ENCODE data around the gene FBN3. TPM values are rescaled to one million over a fixed set of nuclear protein-coding genes. Genes with fewer than 3 reads are reported as not detected.

FBN3 gene
- total RNA-seq, 1 donor from 2014 or later, result not detected

DNA sequence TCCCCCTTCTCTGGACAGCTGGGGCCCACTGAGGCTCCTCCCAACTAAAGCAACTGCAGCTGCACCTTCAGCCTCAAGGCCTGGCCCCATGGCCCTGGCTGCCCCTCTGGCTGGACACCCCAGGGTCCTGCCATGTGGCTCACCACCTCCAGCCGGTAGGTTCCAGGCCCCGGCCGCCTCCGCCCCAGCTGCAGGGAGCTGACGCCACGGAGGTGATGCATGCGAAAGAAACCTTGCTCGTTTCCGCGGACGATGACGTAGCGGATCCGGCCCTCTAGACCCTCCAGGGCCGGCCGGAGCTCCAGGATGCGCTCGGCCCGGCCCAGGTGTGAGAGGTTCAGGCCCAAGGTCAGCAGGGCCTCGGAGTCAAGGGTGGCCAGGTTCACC is 83.5 kb downstream of the FBN3 start:
- peaks cover 7% of the 10 kb centered on the region for H3K9me3 Mint-ChIP-seq
- POLR2A ChIA-PET, result no interaction called here
- peaks cover 2% of the 10 kb centered on the region for H3K36me3 Mint-ChIP-seq (ENCODE audit: low read depth)
- H3K27me3 Mint-ChIP-seq, result peaks cover 1% of the 10 kb centered on the region
- TF ChIP-seq, protein P1, sequence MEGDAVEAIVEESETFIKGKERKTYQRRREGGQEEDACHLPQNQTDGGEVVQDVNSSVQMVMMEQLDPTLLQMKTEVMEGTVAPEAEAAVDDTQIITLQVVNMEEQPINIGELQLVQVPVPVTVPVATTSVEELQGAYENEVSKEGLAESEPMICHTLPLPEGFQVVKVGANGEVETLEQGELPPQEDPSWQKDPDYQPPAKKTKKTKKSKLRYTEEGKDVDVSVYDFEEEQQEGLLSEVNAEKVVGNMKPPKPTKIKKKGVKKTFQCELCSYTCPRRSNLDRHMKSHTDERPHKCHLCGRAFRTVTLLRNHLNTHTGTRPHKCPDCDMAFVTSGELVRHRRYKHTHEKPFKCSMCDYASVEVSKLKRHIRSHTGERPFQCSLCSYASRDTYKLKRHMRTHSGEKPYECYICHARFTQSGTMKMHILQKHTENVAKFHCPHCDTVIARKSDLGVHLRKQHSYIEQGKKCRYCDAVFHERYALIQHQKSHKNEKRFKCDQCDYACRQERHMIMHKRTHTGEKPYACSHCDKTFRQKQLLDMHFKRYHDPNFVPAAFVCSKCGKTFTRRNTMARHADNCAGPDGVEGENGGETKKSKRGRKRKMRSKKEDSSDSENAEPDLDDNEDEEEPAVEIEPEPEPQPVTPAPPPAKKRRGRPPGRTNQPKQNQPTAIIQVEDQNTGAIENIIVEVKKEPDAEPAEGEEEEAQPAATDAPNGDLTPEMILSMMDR (IDR thresholded peaks at IDR 0.05), result no peak
- ATAC-seq (ENCODE audit: low read depth) (no peak), DNase-seq (no peak)
- H3K27ac Mint-ChIP-seq, result no peak overlapping the region
- H3K4me3 Mint-ChIP-seq, result no peak overlapping the region
- CTCF ChIA-PET, result no interaction called here
- intact Hi-C loops (cut with micrococcal nuclease), result no loop called here
- no peaks in the 10 kb centered on the region for H3K4me1 Mint-ChIP-seq

DNA sequence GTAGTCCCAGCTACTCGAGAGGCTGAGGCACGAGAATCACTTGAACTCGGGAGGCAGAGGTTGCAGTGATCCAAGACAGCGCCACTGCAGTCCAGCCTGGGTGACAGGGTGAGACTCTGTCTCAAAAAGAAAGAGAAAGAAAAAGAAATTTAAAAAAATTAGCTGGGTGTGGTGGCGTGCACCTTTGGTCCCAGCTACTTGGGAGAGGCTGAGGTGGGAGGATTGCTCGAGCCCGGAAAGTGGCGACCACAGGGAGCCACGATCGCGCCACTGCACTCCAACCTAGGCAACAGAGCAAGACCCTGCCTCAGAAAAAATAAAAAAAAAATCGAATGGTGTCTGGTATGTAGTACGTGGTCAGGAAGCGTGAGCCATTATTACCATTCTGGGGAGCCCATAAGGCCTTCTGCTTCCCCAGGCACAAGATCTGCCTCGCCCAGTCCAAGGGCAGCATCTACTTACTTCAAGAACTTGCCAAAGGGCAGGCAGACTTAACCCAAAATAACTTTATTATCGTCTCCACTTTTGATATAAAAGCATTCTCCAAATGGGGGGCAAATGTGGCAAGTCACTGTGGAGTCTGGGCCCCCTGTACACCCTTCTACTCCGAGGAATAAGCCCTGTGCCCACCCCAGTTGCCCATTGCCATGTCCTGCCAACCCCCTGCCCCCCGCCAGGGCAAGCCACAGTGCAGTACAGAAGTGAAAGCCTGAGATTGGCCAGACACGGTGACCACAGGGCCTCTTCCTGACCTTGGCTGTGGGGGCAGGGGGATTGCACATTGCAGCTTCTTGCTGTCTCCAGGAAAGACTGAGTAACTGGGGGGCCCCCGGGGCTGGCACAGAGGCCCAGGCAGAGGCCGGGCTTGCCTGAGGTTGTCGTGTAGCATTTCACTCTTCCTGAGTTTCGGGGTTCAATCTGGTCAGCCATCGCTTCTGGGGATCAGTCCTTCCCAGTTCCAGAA is 84.2 kb downstream of the FBN3 start:
- Mint-ChIP-seq H3K36me3 (ENCODE audit: low read depth) (peaks cover under 1% of the 10 kb centered on the region), H3K4me3 (no peak overlapping the region), H3K27ac (no peak overlapping the region), H3K27me3 (peaks cover 1% of the 10 kb centered on the region), H3K4me1 (no peaks in the 10 kb centered on the region), H3K9me3 (peaks cover 4% of the 10 kb centered on the region)
- intact Hi-C loops (cut with micrococcal nuclease), result no loop called here
- ATAC-seq (ENCODE audit: low read depth) (no peak), DNase-seq (no peak)
- POLR2A ChIA-PET, result no interaction called here
- TF ChIP-seq, protein P1 (IDR thresholded peaks at IDR 0.05), result no peak
- CTCF ChIA-PET, result no interaction called here

DNA sequence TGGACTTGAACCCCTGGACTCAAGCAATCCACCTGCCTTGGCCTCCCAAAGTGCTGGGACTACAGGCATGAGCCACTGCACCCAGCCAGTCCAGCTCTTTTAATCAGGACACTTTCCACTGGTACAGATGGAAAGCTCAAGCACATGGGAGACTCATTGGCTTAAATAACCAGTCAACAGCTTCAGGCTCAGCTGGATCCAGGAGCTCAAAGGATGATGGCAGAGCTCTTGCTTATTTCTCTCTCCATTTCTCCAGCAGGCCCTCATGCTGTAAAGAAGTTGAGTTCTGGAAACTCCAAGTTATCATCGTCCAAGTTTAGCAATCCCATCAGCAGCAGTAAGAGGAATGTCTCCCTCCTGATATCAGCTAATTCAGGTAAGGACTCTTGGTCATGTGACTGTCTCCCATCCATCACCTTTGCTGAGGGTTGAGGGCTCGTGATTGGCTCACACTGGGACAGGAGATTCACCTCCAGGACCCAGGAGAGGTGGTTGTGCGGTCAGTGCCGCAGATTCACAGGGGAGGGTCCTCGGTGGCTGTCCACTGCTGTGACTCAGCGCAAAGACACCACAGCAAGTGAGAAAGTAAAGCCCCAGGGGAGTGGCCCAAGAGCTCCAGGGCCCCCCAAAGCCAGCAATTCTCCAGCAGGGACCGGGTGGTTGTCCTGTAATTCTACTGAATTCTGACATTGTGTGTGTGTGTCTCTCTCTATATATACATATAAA is 91.7 kb downstream of the FBN3 start:
- H3K36me3 Mint-ChIP-seq (ENCODE audit: low read depth), result no peaks in the 10 kb centered on the region
- ATAC-seq (ENCODE audit: low read depth), result no peak
- no peaks in the 10 kb centered on the region for H3K4me1 Mint-ChIP-seq
- DNase-seq, result no peak
- H3K27me3 Mint-ChIP-seq, result no peaks in the 10 kb centered on the region
- intact Hi-C loops (cut with micrococcal nuclease), result no loop called here
- no peak overlapping the region for H3K4me3 Mint-ChIP-seq
- no peak overlapping the region for H3K27ac Mint-ChIP-seq
- no peaks in the 10 kb centered on the region for H3K9me3 Mint-ChIP-seq
- POLR2A ChIA-PET, result no interaction called here
- TF ChIP-seq, protein P1 (IDR thresholded peaks at IDR 0.05), result no peak
- CTCF ChIA-PET, result no interaction called here

DNA sequence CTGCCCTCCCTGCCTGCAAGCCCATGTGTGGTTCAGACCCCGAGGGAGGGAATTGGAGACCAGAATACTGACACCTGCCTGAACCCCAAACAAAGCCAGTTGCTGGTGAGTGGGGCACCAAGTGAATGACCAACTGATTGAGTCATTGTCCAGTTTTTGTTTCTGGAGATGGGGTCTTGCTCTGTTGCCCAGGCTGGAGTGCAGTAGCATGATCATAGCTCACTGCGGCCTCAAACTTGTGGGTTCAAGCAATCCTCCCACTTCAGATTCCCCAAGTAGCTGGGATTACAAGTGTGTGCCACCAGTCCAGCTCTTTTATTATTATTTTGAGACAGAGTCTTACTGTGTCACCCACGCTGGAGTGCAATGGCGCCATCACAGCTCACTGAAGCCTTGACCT is 92.9 kb downstream of the FBN3 start:
- CTCF ChIA-PET, result no interaction called here

More for the DNA sequence above, 92.9 kb downstream of the FBN3 start:
- POLR2A ChIA-PET, result no interaction called here
- ATAC-seq (ENCODE audit: low read depth), result no peak
- peaks cover 8% of the 10 kb centered on the region for H3K4me1 Mint-ChIP-seq
- no peak overlapping the region for H3K27ac Mint-ChIP-seq
- no peak overlapping the region for H3K4me3 Mint-ChIP-seq
- no peaks in the 10 kb centered on the region for H3K27me3 Mint-ChIP-seq
- no peaks in the 10 kb centered on the region for H3K9me3 Mint-ChIP-seq
- no peak for DNase-seq
- intact Hi-C loops (cut with micrococcal nuclease), result no loop called here
- H3K36me3 Mint-ChIP-seq (ENCODE audit: low read depth), result no peaks in the 10 kb centered on the region
- TF ChIP-seq, protein P1 (IDR thresholded peaks at IDR 0.05), result no peak

Data from activated B cell treated with CpG ODN at 0.5 μM for 24 hours (primary cell).